Amniotic epithelial cell (primary cell): ENCODE results near the gene IGHMBP2.

Experiments used
- DNase-seq: peaks from one replicate; pipeline ENCODE4 v3.0.0-alpha.2; 2010; ENCODE audit warnings: low read depth

The IGHMBP2 gene

DNA sequence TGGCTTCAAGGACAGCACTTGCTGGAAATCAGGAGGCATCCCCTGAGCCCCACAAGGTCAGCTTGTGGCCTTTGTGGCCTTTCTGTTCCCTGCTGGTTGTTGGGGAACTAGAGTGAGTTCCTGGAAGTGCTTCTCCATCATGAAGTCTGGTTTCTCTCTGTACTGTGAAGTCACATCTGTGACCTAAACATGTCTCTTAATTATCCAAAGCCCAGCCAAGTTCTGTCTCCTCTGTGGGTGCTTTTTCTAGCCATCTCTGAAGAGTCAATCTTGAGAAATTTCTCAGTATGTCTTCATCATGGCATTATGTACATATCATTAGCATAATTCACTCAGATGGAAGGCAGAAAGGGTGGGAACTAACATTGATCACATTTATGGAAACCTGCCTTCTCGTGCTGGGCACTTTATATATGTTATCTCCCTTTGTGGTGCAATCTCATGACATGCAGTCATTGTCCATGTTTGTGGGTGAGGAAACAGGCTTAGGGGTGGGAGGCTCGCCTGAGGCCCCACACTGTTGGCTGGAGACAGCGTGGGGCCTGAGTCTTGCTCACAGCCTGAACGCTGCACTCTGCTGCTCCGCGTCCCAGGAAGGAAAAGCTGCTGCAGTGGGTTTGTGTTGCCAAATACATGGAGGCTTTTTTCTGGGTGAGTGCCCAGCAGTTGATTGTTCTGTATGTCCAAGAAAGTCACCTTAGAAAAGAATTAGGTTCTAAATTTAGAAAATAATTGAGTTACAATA is 24.6 kb downstream of the IGHMBP2 start:
- DNase-seq, result peak; percentile 82

GRCh38 chr11:68929135-68929534 is 25.4 kb downstream of the IGHMBP2 start:
- no peak for DNase-seq

GRCh38 chr11:68929706-68930570 is 26.2 kb downstream of the IGHMBP2 start:
- DNase-seq, result no peak

GRCh38 chr11:68930991-68931855 is 27.5 kb downstream of the IGHMBP2 start:
- DNase-seq, result no peak

DNA sequence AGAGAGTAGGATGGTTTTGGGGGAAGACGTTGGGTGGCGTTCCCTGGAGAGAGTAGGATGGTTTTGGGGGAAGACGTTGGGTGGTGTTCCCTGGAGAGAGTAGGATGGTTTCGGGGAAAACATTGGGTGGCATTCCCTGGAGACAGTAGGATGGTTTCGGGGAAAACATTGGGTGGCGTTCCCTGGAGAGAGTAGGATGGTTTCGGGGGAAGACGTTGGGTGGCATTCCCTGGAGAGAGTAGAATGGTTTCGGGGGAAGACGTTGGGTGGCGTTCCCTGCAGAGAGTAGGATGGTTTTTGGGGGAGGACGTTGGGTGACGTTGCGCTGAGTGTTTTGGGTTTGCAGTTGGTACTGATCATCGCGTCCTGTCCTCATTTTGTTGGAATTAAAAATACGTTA is 28.2 kb downstream of the IGHMBP2 start:
- no peak for DNase-seq

DNA sequence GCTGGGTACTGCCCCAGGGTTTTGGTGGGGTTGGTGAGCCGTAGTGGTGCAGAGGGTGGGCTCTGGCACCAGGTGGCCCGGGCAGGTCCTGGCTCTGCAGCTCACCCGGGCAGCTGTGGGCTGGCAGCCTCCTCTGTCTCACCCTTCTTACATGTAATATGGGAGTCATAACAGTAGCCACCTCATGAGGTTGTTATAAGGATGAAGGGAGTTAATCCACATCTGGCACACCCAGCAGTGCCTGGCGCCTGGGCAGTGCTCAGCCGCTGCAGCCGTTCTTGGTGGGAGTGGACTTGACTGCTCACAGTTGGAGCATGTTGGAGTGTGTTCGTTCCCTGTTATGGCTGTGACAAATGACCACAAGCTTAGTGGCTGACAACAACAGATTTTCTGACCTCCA is 28.7 kb downstream of the IGHMBP2 start:
- DNase-seq, result peak; percentile 28

GRCh38 chr11:68932933-68933577 is 29.4 kb downstream of the IGHMBP2 start:
- no peak for DNase-seq

DNA sequence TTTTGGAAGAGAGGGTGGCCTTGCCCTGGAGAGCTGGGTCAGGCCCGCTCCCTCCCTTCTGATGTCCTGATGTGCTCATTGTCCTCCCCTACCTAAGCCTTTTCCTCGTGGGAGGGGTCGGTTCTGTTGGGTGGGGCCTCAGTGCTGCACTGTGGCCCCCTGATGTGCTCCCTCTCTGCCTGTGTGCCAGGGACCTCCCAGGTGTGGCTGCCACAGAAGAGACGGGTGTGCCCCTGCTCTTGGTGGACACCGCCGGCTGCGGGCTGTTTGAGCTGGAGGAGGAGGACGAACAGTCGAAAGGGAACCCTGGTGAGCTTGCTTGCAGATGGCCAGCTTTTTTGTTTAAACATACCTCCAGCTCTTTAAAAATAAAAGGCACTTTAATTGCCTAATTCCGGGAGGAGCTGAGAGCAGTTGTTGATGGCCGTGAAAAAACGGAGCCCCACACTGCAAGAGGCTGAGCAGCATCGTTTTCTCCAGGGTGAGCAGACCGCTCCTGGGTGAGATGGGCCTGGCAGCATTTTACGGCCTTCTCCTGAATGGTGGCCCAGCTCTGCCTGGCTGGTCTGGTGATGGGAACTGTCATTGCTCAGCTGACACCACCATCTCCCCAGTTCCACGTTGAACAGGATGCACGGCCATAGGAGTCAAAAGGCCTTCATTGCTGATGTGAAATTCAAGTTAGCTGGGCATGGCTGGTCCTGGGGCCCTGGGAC is 30.1 kb downstream of the IGHMBP2 start:
- no peak for DNase-seq

DNA sequence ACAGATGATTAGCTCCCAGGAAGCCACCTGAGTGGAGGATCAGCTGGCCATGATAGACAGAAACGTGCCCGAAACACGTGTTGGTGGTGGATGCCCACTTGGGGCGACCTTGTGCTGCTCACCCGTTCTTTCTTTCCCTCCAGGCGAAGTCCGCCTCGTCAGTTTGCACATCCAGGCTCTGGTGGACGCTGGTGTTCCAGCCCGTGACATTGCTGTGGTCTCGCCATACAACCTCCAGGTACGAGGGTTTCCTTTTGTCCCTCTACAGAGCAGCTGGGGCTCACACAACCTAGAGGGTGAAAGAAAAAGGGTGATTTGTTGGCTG is 30.6 kb downstream of the IGHMBP2 start:
- no peak for DNase-seq

GRCh38 chr11:68934666-68935065 is 31.0 kb downstream of the IGHMBP2 start:
- no peak for DNase-seq

GRCh38 chr11:68935066-68935465 is 31.4 kb downstream of the IGHMBP2 start:
- no peak for DNase-seq

DNA sequence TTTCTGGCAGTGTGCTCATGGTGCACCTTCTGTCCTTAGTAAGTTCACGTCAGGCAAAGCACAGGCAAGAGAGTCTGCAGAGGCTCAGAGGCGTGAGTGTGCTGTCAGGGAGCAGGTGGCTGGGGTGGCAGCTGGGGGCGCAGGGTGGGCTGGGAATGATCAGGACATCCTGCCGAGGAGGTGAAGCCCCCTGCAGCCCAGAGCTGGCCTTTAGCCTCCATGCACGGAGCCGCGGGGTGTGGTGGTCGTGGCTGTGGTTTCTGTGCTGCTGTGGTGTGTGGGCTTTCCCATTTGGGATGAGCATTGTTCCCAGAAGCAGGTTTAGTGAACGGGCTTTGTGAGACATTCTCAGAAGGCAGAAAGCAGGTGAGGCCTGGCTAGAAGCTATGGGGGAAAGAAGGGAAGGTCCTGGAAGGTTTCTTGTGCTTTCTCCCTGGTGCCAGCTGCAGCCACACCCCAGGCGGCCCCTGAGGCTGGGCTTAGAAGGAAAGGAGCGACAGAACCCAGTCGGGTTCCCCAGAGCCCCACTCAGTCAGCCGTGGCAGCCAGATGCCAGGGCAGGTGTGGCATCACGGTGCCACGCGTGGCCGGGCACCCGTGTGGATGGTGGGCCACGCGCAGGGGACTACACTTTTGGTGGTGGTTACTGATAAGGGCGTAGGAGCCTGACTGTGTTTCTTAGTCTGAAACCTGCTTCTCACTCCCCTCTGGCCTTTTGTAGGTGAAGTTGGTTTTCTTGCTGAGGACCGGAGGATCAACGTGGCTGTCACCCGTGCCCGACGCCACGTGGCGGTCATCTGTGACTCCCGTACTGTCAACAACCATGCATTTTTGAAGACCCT is 32.0 kb downstream of the IGHMBP2 start:
- DNase-seq, result no peak

DNA sequence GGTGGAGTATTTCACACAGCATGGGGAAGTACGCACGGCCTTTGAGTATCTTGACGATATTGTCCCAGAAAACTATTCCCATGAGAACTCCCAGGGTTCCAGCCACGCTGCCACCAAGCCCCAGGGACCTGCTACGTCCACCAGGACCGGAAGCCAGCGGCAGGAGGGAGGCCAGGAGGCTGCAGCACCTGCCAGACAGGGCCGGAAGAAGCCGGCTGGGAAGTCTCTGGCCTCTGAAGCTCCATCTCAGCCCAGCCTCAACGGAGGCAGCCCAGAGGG is 32.6 kb downstream of the IGHMBP2 start:
- no peak for DNase-seq

DNA sequence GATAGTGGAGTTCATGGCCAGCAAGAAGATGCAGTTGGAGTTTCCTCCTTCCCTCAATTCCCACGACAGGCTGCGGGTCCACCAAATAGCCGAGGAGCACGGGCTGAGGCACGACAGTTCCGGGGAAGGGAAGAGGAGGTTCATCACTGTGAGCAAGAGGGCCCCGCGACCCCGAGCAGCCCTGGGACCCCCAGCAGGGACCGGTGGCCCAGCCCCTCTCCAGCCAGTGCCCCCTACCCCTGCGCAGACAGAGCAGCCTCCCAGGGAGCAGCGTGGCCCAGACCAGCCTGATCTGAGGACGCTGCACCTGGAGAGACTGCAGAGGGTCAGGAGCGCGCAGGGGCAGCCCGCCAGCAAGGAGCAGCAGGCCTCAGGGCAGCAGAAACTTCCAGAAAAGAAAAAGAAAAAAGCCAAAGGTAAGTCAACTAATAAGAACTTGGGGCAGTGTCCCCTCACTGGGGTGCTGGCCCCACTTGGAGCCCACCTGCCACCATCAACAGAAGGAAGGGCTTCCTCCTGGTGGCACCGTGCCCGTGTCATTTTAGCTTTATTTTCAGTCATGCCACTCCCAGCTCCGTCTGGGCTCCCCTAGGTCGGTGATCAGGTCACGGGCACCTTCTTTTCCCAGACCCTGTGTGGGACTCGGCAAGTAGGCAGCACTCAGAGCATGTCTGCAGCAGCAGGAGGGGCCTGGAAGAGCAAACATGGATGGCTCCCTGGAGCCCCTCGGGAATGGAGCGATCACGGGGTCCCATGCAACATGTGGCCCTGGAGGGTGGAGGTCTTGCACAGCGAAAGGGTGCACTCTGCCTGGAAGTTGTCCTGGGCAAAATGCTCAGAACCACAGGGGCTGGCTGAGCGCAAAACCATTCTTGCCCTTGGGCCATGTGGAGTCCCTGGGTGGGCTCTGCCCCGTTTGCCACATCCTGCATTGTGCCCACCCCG is 33.3 kb downstream of the IGHMBP2 start:
- DNase-seq, result no peak

DNA sequence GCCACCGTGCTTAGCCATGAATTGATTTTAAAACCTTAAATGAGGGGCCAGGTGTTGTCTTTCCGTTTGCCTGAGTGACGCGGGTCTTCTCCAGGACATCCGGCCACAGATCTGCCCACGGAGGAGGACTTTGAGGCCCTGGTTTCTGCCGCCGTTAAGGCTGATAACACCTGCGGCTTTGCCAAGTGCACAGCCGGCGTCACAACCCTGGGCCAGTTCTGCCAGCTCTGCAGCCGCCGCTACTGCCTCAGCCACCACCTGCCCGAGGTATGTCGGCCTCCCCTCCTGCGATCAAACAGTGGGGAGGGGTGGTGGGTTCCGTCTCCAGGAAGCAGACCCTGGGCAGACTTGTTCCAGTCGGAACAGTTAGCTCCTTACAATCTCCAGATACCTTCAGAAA is 34.4 kb downstream of the IGHMBP2 start:
- DNase-seq, result no peak

- no peak for DNase-seq
Measured at GRCh38 chr11:68938816-68939582, 35.3 kb downstream of the IGHMBP2 start.

DNA sequence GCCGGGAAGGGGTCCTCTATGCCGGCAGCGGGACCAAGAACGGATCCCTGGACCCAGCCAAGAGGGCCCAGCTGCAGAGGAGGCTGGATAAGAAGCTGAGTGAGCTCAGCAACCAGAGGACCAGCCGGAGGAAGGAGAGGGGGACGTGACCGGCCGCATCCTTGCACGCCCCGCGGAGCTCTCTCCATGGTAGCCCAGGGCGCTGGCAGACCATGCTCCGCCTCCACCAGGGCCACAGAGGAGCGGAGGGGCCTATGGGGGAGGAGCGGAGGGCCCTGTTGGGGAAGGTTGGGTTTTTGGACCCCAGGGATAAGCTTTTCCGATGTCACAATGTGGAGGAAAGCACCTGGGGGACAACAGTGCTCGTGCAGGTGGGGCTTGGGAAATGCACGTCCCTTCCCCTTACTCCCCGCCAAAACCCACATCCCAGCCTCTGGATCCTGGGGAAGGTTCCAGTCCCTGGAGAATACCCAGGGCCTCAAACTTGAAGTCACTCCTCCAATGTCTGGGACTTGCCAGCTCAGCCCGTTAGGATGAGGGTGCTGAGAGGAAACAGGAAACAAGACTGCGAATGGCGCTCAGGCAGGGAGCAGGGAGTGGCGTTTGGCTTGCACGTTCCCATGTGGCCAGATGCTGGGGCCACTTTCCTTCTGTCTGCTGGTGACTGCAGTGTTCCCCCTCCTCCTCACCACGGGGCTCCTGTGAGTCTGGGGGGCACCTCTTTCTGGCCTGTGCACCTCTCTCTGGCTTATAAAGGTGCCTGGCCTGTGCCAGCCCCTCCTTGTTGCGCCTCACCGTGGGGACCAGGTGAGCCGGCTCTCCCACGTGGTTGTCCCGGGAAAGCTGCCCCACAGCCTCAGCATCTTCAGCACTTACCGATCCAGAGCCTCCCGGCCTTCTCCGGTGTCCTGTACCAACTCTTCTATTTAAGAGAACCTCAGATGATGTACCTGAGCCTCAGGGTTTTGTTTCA is 36.2 kb downstream of the IGHMBP2 start:
- DNase-seq, result no peak
